ENCODE data around the gene PPL. TPM values are rescaled to one million over a fixed set of nuclear protein-coding genes. Genes with fewer than 3 reads are reported as not detected.
"Not testable (repeated sequence)": the region's sequence is repeated elsewhere in the genome, so short reads cannot be mapped to it uniquely, and the experiment has no call there.

The PPL gene
- total and polyA plus RNA-seq, 8 donors, result 5.8 to 98.8 (median 22.8) TPM

DNA sequence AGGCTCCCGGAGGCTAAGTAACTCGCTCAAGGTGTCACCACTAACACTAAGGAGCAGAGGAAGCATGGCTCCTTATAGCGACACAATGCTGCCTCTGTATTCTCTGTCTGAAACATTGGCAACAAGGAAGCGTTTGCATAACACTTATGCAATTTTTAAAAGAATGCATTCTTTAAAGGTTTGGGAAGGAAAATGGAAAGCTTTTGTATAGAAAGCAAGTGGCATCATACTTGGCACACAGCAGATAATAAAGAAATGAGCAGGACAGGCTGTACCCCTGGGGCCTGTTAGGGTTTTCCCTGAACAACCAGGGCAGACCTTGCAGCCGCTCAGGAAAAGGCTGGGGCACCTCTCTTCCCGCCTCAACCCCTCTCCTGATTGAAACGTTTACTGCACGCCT is 36.9 kb downstream of the PPL start:
- Histone ChIP-seq H3K9me3 (peaks cover 0 to 7% (median 2%) of the 10 kb centered on the region in 4 donors), H3K27ac (no peak overlapping the region), H3K4me1 (no peaks in the 10 kb centered on the region), H3K4me3 (no peak overlapping the region), H3K36me3 (peaks cover 8 to 71% (median 58%) of the 10 kb centered on the region in 4 donors), H3K27me3 (peaks cover 0 to 20% (median 0%) of the 10 kb centered on the region in 3 donors)
- intact Hi-C loops (cut with DNase I; ENCODE audit: low total_unique reads), result no loop called here
- 59 to 69% (median 63%) methylated on average over 8 of the region's 8 CpGs for WGBS, 5 donors
- no peak for DNase-seq
- TF ChIP-seq POLR2A (IDR thresholded peaks at IDR 0.05), result no peak
- no peak for TF ChIP-seq EP300 (IDR thresholded peaks at IDR 0.05)

DNA sequence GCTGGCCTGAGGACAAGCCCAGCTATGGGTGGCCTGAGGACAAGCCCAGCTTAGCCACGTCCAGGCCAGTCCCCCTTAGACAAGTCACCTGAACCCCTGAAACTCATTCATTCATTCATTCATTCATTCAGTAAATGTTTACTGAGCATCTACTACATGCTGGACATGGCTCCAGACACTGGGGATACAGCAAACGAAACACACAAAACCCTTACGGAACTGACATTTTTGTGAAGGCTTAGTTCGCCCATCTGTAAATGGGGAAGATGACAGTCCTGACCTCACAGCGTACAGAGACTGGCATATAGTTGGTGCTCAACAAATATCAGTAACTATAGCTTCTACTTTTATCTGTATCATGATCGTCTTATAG is 37.5 kb downstream of the PPL start:
- TF ChIP-seq POLR2AphosphoS5 (IDR thresholded peaks at IDR 0.05) (no peak), EP300 (IDR thresholded peaks at IDR 0.05) (no peak), POLR2A (IDR thresholded peaks at IDR 0.05) (no peak)
- TF ChIP-seq, protein P1, sequence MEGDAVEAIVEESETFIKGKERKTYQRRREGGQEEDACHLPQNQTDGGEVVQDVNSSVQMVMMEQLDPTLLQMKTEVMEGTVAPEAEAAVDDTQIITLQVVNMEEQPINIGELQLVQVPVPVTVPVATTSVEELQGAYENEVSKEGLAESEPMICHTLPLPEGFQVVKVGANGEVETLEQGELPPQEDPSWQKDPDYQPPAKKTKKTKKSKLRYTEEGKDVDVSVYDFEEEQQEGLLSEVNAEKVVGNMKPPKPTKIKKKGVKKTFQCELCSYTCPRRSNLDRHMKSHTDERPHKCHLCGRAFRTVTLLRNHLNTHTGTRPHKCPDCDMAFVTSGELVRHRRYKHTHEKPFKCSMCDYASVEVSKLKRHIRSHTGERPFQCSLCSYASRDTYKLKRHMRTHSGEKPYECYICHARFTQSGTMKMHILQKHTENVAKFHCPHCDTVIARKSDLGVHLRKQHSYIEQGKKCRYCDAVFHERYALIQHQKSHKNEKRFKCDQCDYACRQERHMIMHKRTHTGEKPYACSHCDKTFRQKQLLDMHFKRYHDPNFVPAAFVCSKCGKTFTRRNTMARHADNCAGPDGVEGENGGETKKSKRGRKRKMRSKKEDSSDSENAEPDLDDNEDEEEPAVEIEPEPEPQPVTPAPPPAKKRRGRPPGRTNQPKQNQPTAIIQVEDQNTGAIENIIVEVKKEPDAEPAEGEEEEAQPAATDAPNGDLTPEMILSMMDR (IDR thresholded peaks at IDR 0.05), result no peak
- H3K36me3 ChIP-seq, result peaks cover 8 to 77% (median 63%) of the 10 kb centered on the region in 4 donors
- intact Hi-C loops (cut with DNase I; ENCODE audit: low total_unique reads), result no loop called here
- no peak for DNase-seq
- 79 to 89% (median 87%) methylated on average over 6 of the region's 6 CpGs for WGBS, 5 donors
- H3K27me3 ChIP-seq, result peaks cover 0 to 20% (median 0%) of the 10 kb centered on the region in 3 donors
- H3K4me1 ChIP-seq, result no peaks in the 10 kb centered on the region
- no peak overlapping the region for H3K27ac ChIP-seq
- no peak overlapping the region for H3K4me3 ChIP-seq
- peaks cover 0 to 7% (median 2%) of the 10 kb centered on the region in 4 donors for H3K9me3 ChIP-seq

DNA sequence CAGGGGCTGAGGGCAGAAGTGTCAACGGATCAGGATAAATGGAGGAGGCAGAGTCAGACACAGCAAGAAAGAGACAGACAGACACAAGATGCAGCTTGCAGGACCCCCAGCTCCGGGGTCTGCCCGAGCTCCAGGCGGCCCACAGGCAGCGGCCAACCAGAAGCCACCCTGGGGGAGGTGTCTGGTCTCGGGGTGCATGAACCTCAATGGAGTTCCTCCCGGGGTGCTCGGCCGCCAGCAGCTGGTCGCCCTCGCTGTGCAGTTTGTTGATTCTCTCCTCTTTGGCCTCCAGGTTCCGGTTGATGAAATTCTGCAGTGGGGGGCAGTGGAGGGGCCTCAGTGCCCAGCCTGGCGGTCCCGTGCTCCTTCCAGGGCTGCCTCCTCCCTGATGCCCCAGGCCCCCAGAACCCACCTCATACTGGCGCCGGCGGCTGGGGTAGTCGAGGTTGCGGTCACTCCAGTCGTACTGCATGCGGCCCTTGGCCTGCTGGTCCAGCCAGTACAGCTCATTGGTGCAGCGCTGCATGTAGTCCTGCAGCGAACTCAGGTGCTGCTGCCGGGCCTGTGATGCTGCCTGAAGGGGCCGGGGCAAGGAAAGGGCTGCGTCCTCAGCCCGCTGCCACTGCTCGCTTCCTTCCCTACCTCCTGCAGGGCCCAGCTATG is 38.0 kb downstream of the PPL start:
- DNase-seq, result no peak
- Histone ChIP-seq H3K9me3 (peaks cover 0 to 7% (median 2%) of the 10 kb centered on the region in 4 donors), H3K27me3 (peaks cover 0 to 20% (median 0%) of the 10 kb centered on the region in 3 donors), H3K27ac (no peak overlapping the region), H3K36me3 (peaks cover 8 to 79% (median 69%) of the 10 kb centered on the region in 4 donors), H3K4me1 (no peaks in the 10 kb centered on the region), H3K4me3 (no peak overlapping the region)
- intact Hi-C loops (cut with DNase I; ENCODE audit: low total_unique reads), result no loop called here
- 92 to 96% (median 92%) methylated on average over 16 to 28 of the region's 28 CpGs for WGBS, 5 donors
- no peak for TF ChIP-seq POLR2AphosphoS5 (IDR thresholded peaks at IDR 0.05)
- TF ChIP-seq EP300 (IDR thresholded peaks at IDR 0.05), result no peak
- no peak for TF ChIP-seq POLR2A (IDR thresholded peaks at IDR 0.05)
- TF ChIP-seq, protein P1 (IDR thresholded peaks at IDR 0.05), result no peak

DNA sequence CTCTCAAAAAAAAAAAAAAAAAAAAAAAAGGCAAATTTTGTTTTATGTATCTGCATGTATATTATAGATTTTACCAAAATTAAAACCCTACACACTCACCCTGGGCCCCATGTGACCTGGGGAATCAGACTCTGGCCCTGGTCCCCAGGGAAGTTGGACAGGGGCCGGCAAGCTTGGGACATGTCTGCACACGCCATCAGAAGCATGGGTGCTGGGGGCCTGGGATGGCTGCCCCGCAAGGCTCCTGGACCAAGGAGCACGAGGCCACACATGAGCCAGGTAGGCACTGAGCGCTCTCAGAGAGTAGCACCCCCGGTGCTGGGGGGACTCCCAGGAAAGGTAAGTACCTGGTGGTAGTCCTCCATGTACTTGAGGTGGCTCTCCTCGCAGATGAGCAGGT is 39.6 kb downstream of the PPL start:
- no peak for DNase-seq
- no peak overlapping the region for H3K27ac ChIP-seq
- 88 to 97% (median 96%) methylated on average over 7 of the region's 7 CpGs for WGBS, 5 donors
- peaks cover 0 to 15% (median 0%) of the 10 kb centered on the region in 3 donors for H3K27me3 ChIP-seq
- H3K4me3 ChIP-seq, result no peak overlapping the region
- peaks cover 0 to 7% (median 2%) of the 10 kb centered on the region in 4 donors for H3K9me3 ChIP-seq
- peaks cover 8 to 85% (median 79%) of the 10 kb centered on the region in 4 donors for H3K36me3 ChIP-seq
- H3K4me1 ChIP-seq, result peaks cover 0 to 11% (median 3%) of the 10 kb centered on the region in 4 donors
- TF ChIP-seq POLR2AphosphoS5 (IDR thresholded peaks at IDR 0.05), result no peak
- TF ChIP-seq POLR2A (IDR thresholded peaks at IDR 0.05), result no peak
- TF ChIP-seq EP300 (IDR thresholded peaks at IDR 0.05), result no peak
- TF ChIP-seq, protein P1 (IDR thresholded peaks at IDR 0.05), result no peak
- intact Hi-C loops (cut with DNase I; ENCODE audit: low total_unique reads), result no loop called here

DNA sequence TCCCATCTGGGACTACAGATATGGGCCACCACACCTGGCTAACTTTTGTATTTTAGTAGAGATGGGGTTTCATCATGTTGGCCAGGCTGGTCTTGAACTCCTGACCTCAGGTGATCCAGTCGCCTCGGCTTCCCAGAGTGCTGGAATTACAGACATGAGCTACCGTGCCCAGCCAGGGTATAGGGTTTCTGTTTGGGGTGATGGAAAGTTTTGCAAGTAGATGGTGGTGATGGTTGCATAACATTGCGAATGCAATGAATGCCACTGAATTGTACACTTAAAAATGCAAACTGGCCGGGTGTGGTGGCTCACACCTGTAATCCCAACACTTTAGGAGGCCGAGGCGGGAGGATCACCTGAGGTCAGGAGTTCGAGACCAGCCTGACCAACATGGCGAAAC is 40.2 kb downstream of the PPL start:
- peaks cover 8 to 85% (median 79%) of the 10 kb centered on the region in 4 donors for H3K36me3 ChIP-seq
- H3K27ac ChIP-seq; H3K4me3 ChIP-seq; intact Hi-C loops (cut with DNase I; ENCODE audit: low total_unique reads); H3K27me3 ChIP-seq; H3K9me3 ChIP-seq; DNase-seq: not testable (repeated sequence)
- H3K4me1 ChIP-seq, result peaks cover 0 to 15% (median 5%) of the 10 kb centered on the region in 4 donors
- WGBS, 5 donors, result 91 to 97% (median 96%) methylated on average over 9 of the region's 9 CpGs
